NCI-H2227 (cell line): ENCODE data around the gene LAMB3.

Experiments used
- DNase-seq: peaks from one replicate; lab custom pipeline; 2025; ENCODE audit not compliant: unreplicated experiment; lab: John Stamatoyannopoulos, UW

Gene LAMB3

DNA sequence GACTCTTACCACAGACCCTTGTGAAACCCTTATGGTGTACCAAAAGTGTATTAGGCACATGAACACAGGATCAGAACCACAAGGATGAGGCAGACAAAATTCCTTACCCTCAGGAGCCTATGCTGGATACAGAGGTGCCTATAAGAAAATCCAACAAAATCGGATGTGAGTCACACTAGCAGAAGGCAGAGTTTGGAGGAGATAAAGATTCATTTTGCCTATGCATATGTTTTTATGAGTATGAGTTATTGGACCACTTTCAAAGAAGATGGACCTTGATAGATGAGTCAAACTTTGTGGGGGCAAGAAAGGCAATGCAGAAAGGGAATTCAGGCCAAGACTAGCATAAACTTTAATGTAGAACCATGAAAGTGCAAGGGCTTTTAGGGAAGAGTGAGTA is 51.7 kb downstream of the LAMB3 start:
- no peak for DNase-seq

DNA sequence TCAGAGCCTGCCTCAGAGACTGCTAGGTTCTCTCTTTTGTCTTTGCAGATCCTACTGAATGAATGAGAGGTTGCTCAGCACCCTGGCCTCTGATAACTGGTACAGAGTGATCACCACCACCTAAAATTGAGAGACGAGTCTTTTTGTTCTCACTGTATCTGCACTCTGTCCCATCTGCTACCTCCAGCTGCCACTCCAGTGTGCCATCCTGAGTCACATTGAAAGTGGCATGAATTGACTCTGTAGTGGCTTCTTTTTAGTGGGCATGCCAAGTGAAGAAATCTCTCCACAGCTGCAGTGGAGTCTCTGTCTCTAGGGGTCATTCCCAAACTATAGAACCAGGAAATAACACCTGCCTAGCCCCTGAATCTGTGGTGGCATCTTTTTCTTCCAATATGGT is 54.0 kb downstream of the LAMB3 start:
- DNase-seq, result no peak

DNA sequence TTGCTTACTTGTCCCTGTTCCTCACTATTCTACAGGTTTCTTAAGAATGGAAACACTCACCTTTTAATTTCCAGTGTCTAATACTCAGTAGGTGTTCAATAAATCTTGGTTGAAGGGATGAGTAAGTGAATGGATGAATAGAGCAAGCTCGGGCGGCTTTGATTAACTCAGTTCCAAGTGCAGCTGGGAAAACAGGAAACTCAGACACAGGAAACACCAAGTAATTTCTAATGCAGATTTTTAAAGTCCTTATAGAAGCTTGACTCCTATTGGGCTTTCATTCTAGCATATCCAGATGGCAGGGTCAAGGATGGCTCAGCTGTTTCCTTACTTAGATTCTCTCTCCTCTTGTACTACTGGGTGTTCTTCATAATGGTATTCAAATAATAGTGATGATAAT is 54.7 kb downstream of the LAMB3 start:
- no peak for DNase-seq

DNA sequence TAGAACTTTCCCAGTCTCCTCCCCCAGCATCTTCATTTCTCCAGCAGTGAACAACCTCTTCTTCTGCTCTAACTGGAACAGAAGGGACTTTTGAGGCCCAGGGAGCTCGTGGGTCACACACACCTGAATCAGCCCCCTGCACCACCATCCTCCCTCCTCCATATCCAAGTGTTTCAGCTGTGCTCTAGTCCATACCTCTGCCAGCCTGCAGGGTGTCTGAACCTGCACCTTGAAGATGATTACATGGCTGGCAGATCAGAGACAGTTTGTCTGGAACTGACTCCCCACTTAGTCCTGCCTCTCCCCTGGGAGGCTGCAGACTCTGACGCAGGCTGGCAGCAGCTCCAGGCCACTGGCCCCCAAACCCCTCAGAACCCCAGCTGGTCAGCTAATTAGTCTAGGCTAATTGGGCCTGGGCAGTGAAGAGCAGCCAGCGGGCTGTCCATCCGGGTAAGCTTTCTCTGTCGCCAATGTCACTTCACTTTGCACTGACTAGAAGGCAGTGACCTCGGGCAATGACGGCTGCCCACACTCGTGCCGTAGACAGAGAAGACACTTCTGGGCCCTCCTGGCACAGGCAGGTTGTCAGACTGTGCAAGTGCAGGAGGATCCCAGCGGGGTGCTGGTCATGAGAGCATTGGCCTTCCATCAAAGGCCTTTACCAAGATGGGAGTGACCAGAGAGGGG is 56.5 kb downstream of the LAMB3 start:
- DNase-seq, result no peak

DNA sequence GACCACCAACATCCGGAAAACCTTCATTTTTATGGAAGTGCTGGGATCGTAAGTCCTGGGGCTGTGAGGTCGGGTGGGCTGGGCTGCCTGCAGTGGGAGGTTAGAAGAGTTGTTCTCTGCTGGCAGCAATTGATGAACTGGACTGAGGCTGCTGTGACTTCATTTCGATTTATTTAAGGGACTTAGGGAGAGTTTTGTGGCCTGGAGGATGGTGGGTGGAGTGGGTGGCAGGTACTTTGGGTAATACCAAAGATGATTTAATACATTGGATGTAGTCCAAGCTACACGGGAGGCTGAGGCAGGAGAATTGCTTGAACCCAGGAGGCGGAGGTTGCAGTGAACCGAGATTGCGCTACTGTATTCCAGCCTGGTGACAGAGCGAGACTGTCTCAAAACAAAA is 57.2 kb downstream of the LAMB3 start:
- no peak for DNase-seq

DNA sequence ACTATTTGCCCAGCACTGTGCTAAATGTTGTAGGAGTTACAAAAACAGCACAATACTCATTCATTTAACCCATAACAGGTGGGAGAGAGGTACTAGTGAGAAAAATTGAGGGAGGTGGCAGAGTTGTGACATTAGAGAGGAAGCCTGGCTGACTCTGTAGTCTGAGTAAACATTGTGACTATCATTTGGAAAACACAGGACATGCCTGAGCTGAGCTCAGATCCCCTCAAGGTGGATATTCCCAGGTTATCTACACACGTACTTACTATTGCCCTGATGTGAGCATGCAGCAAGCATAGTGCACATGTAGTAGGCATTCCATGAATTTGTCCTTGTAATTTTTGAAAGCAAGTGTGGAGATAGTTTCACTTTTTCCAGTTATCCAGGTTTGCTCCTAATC is 57.8 kb downstream of the LAMB3 start:
- DNase-seq, result no peak

DNA sequence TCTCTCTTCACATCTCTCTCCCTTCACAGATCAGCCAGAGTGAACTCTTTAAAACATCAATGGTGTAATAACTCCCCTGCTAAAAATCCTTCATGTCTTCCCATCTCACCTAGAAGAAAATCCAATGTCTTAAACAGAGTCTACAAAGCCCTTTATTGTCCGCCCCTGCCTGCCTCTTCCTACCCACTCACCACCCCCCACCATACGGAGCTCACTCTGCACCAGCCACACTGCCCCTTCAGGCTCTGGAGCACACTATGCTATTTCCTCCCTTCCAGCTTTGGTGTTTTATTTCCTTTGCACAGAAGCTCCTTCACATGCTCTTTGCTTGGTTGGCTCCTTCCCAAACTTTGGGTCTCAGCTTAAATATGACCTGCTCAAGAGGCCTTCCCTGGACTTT is 58.5 kb downstream of the LAMB3 start:
- no peak for DNase-seq

DNA sequence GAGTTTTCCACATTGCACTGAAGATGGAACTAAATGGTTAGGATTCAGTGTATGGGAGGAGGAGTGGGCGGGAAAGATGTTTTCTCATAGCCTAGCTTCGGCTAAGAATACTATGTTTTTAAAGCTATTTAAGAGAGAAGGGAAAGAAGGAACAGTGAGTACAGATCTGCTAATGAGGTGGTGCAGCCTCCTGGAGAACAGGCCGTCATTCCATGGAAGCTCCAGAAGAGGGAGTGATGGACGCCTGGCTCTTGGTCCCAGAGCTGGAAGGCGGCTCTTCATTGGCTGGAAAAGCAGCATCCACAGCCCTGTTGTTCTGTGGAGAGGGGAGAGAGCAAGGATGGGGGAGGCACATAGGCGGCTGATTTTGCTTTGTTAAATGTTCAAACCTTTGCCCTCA is 61.8 kb downstream of the LAMB3 start:
- peak; percentile 69 for DNase-seq

DNA sequence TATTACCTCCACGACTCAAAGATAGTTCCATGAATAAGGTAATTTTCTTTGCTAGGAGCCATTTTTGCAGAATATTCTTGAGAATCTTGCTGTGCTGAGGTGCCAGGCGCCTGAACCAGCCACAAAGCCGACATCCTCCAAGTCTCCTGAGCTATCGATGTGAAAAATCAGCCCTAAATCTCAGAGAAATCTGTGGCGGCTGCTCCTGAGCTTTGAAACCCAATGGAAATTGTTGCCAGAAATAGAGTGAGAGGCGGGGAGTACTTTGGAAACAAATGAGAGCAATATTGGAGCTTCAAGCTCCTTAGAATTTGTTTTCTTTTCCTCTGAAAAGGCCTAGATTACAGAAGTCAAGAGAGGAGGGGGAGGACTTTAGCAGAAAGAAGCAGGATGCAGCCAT is 62.4 kb downstream of the LAMB3 start:
- DNase-seq, result no peak

DNA sequence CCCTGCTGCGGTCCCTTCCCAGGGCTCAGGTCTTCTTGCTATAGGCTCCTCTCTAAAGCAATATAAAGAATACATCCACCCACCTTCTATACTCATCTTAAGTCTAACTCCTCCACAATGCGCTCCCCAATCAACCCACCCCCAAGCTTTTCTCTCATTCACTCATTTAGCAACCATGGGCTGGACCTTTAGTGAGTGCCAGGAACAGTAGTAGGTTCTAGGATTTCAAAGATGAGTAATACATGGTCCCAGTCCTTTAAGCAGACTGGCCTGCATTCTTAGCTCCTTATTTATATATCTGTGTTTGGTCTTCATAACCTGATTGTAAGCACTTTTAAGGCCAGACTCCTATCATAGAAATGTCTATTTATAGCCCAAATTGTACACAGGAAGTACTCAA is 62.8 kb downstream of the LAMB3 start:
- no peak for DNase-seq

DNA sequence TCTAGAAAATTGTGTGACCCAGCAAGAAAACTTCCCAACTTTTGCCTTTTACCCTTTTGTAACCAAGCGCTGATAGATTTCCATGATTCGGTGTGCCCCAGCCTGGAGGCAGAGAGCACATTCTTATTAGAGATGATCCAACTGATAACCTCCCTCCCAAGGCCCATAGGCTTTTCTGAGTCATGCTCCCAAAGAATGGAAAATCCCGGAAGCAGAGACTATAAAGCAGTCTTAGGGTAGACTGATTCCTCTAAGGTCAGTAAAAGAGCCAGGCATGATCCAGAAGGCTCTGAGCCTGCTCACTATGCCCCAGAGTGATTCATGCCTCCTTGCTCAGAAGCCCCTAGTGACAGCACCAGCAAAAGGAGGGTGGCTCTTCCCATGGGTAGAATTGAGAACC is 64.4 kb downstream of the LAMB3 start:
- DNase-seq, result no peak

DNA sequence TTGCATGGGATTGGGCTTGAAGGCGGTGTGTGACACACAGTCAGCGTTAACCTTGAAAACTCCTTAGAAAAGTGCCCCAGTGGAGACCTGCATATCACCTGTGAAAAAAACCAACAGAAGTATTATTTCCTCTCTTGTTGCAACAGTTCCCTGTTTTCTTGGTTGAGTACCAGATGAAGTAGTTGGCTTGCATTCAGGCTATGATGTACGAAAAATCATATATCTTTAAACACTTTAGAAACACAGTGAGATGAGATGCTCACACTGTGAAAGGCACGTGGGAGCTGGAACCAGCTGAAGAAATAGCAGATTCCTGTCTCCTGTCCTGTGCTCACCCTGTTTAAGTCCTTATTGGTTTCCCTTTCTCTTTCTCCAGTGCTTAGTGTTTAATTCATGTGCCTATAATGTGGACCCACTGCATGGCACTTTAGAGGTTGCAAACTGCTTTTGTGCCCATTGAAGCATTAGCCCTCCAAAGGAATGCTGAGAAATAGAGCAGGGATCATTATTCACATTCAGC is 65.9 kb downstream of the LAMB3 start:
- no peak for DNase-seq

DNA sequence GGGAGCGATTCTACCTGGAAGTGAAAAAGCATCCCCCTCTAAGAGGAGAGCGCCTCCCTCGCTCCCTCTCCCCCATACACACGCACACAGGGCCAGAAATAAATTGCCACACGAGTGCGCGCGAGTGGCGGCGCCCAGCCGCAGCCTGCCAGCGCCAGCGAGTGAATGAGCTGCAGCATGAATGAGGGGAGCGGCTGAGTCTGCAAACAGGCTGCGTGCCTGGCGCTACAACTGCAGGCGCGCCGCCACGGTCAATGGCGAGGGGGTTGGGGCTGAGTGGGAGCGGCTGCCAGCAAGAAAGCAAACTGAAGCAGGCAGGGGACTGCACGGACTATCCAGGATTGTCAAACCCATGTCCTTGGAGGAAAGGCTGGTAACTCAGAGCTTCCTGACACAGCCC is 66.6 kb downstream of the LAMB3 start:
- peak; percentile 78 for DNase-seq

DNA sequence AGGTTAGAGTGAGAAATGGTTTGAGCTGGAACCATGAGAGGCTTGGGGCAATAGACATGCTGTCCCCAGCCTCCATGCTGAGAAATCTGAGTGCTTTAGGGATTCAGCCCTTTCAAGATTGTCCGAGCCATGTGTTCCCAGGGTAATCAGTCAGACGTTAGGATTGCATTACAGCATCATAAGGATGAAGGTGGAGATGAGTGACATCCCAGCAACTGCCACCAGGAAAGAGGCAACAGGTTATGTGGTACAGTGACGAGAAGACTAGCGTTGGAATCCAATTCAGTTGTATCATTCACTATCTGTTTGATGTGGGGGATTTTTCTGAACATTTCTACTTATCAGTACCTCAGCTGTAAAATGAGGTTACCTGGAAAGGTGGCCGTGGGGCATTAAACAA is 67.0 kb downstream of the LAMB3 start:
- no peak for DNase-seq

DNA sequence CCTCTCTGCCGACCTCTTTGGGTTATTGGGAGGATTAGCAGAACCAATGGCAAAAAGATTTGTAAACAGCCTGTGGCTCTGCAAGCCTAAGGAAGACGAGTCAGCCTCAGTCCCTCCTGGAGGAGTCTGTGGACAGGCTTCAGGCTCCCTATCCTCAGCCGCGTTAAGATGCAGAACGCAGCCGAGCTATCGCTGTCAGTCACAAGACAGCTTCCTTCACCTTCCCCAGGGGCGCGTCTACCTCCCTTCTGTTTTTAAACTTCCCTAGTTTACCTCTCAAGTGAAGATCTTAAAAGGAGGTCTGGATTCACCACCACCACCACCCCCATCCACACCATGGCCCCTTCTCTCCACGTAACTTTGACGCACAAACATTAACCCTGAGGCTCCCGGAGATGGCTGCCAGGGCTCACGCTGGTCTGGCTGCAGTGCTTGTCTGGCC is 68.0 kb downstream of the LAMB3 start:
- DNase-seq, result peak; percentile 50

DNA sequence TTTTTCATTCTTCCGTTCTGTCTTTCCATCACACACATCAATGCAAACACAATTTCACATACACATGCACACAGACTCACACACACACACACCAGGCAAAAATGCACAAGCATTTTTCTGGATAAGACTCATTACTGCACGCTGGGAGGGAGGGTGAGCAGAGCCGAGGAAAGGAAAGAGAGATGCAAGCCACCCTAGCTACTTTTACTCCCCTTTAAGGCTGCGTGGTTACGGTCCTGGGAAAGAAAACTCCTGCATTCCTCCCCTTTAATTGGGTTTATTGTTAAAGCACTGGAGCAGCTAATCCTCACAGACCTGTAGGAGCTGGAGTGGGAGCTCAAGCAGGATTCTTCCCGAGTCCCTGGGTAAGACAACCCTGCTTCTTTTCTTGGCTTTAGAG is 68.8 kb downstream of the LAMB3 start, which contains the start of gene CAMK1G:
Gene CAMK1G (plus strand): TSS at position 307 of the 400 bp plus-strand sequence. CDS start 11,270 bp downstream, outside the sequence.
- peak; percentile 84 for DNase-seq

DNA sequence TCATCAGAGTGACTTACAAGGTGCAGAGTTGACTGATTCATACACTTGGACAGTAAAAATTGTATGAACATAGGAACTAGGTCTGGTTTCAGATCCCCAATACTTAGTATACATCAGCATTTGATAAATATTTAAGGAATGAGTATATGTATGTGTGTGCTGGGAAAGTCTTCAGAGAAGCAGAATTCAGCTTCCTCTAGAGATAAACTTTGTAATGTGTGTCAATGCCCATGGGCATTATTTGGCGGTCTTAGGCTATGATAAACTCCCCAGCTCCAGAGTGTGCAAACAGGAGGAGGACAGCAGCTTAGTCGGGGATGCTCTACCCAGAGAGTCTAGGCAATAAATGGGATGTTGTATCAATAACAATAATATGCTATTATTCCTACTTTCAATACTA is 71.6 kb downstream of the LAMB3 start:
- DNase-seq, result no peak

DNA sequence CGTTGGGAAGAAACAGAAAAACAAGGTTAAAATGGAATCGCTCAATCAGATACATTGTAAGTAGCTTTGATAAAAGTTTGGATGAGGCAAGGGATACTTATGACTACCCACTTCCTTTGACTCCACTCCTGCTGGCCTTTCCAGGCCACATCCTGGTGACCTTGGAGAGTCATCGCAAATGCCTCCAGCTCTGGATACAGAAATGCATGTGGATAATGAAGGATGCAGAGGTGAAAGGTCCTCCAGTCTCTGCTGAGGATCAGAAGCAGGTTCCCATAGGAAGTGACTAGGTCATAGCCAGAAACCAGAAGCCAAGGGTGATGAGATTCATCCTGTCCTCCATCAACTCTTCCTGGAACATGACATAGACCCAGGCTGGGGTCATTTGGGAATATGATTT is 74.9 kb downstream of the LAMB3 start:
- DNase-seq, result no peak

DNA sequence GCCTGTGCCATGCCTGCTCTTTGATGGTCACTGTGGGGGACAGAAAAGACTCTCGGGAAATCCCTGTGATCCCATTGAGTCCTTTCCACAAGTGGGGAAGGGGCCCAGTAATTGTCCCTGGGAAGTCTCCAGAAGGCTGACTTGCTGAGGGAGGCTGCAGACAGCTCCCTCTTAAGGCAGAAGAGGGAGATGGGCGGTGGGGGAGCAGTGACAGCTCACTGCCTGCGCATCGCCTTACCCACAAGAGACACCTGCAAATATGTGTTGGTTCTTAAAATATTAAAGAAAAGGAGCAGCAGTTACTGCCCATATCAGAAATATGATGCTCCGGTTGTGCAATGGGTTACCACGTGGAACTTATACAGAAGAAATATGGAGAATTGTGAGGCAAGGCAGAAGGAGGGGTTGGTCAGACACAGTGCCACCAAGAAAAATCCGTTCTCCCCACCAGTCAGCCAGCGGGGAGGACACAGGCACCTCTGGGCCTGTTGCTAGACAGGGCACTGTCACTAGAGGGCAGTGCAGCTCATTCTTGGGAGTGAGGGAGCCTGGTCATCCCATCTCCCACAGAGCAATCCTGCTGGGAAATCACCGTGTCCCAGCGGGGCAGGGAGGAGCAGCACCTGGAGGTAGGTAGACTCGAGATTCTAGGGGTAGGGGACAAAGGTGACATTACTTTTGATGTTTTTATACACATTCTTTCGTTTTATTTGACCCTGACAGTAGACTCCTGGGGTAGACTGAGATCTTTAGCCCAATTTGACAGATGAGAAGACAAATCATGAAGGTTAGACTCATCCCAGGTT is 75.6 kb downstream of the LAMB3 start:
- peak; percentile 86 for DNase-seq

DNA sequence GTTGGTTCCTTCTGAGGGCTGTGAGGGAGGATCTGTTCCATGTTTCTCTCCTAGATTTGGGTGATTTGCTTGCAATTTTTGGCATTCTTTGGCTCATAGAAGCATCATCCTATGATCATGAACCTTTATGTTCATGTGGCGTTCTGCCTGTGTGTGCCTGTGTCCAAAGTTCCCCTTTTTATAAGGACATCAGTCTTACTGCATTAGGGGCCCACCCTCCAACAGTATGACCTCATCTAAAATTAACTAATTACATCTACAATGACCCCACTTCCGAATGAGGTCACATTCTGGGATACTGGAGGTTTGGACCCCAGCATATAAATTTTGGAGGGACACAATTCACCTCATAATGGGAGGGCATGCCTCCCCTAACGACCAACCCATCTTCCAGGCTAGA is 81.5 kb downstream of the LAMB3 start:
- no peak for DNase-seq

DNA sequence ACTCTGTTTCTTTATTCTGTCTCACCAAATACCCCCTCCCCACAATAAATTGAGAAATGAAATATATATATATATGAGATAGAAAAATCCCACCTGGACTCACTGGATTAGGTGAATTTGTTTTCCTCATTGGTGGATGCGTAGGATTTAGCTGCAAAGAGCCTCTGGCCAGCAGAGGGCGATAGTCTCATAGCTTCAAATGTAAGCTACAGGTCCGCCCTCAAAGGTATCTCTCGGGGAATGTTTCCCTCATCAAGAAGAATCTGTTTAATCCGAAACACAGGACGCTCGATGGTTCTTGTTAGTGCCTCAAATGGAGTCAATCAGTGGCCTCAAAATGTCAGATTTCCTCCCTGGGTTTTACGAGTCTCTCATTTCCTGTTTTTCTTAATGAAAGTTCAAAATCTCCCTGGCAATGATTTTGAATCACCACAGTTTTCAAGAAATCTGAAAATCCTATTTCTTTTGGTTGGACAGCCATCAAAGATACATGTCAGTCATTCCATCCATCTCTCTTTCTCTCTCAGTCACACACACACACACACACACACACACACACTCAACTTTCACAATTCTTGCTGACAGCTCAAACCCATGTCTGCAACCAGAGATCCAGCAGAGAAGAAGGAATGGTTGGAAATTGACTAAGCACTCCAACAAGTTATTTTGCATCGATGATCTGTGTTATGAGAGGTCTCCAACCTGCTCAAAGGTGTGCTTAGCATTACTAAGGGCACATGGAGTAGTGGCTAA is 82.6 kb downstream of the LAMB3 start:
- DNase-seq, result peak; percentile 88
